SK-N-SH (cell line): ENCODE data around the gene ACTR8.

Experiments used
- ELF1 ChIP-seq: IDR thresholded peaks from 2 replicates; pipeline ENCODE4 v1.4.0; 2012
- EP300 ChIP-seq, 2 experiments: IDR thresholded peaks; 2 replicates each; pipeline versions ENCODE4 v1.4.0 to v1.6.1; 2012; ENCODE audit warnings: borderline replicate concordance in 1 of 2, low read depth in 1 of 2, low read length in 1 of 2
- EZH2phosphoT487 ChIP-seq: fragments of 200-600 bp; sonication (generic); IDR thresholded peaks from 2 replicates; pipeline ENCODE4 v1.6.1; 2017; ENCODE audit warnings: low read depth, mixed run types, mild to moderate bottlenecking, antibody characterized with exemption, moderate library complexity, borderline replicate concordance
- MEF2A ChIP-seq: IDR thresholded peaks from 2 replicates; pipeline ENCODE4 v1.4.0; 2012; ENCODE audit warnings: low read depth, borderline replicate concordance
- POLR2AphosphoS5 ChIP-seq: IDR thresholded peaks from 2 replicates; pipeline ENCODE4 v1.6.1; 2012; ENCODE audit warnings: low read depth, low read length
- RAD21 ChIP-seq: IDR thresholded peaks from 2 replicates; pipeline ENCODE4 v1.6.1; 2012; ENCODE audit warnings: mild to moderate bottlenecking, low read length
- RXRA ChIP-seq: IDR thresholded peaks from 2 replicates; pipeline ENCODE4 v1.4.0; 2012; ENCODE audit warnings: low read depth, mild to moderate bottlenecking, borderline replicate concordance
- SMC3 ChIP-seq: IDR thresholded peaks from 2 replicates; pipeline ENCODE4 v1.6.1; 2012; ENCODE audit warnings: low read depth, low read length, improper control_type of control experiment
- TEAD4 ChIP-seq: IDR thresholded peaks from 2 replicates; pipeline ENCODE4 v1.4.0; 2012; ENCODE audit warnings: mild to moderate bottlenecking, borderline replicate concordance; ENCODE audit not compliant: insufficient read depth
- YY1 ChIP-seq: IDR thresholded peaks from 2 replicates; pipeline ENCODE4 v1.4.0; 2012; ENCODE audit warnings: low read depth, mild to moderate bottlenecking
- TF ChIP-seq, protein P1 (sequence below): IDR thresholded peaks from 2 replicates; pipeline ENCODE4; 2012
- TF ChIP-seq, protein P2 (sequence below): fragments of 200-600 bp; sonication (generic); IDR thresholded peaks from 2 replicates; pipeline ENCODE4 v1.6.1; 2017; ENCODE audit warnings: antibody characterized with exemption, mild to moderate bottlenecking, moderate library complexity

DNA sequence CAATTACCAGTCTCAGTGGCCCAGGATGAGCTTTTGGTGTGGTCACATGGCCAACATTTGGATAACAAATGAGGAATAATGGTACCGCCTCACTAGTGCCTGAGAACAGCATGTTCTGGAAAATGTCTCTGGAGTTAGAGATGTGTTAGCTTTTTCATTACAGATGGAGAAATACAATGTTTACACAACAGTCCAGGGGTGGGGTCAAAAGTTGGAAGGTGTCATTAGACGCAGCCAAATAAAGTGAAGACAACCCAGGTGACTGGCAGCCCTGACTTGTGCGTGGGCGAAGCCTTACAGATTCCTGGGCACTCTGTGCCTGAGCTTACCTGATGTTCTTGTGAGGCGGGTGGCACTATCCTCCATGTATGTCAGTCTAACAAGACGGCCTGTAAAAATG lies 22.8 kb downstream of the ACTR8 start:
- TF ChIP-seq, protein P1, sequence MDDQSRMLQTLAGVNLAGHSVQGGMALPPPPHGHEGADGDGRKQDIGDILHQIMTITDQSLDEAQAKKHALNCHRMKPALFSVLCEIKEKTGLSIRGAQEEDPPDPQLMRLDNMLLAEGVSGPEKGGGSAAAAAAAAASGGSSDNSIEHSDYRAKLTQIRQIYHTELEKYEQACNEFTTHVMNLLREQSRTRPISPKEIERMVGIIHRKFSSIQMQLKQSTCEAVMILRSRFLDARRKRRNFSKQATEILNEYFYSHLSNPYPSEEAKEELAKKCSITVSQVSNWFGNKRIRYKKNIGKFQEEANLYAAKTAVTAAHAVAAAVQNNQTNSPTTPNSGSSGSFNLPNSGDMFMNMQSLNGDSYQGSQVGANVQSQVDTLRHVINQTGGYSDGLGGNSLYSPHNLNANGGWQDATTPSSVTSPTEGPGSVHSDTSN: no peak
- TF ChIP-seq POLR2AphosphoS5: no peak
- no peak for TF ChIP-seq YY1
- no peak for TF ChIP-seq SMC3
- TF ChIP-seq, protein P2, sequence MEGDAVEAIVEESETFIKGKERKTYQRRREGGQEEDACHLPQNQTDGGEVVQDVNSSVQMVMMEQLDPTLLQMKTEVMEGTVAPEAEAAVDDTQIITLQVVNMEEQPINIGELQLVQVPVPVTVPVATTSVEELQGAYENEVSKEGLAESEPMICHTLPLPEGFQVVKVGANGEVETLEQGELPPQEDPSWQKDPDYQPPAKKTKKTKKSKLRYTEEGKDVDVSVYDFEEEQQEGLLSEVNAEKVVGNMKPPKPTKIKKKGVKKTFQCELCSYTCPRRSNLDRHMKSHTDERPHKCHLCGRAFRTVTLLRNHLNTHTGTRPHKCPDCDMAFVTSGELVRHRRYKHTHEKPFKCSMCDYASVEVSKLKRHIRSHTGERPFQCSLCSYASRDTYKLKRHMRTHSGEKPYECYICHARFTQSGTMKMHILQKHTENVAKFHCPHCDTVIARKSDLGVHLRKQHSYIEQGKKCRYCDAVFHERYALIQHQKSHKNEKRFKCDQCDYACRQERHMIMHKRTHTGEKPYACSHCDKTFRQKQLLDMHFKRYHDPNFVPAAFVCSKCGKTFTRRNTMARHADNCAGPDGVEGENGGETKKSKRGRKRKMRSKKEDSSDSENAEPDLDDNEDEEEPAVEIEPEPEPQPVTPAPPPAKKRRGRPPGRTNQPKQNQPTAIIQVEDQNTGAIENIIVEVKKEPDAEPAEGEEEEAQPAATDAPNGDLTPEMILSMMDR: no peak
- no peak for TF ChIP-seq EP300 (IDR thresholded peaks at IDR 0.05; ENCODE audit: borderline replicate concordance in 1 of 2, low read depth in 1 of 2, low read length in 1 of 2)
- TF ChIP-seq EZH2phosphoT487: no peak
- no peak for TF ChIP-seq ELF1
- TF ChIP-seq MEF2A: no peak
- no peak for TF ChIP-seq TEAD4
- TF ChIP-seq RAD21: no peak
- TF ChIP-seq RXRA: no peak
